Measurements from ENCODE around the gene ZCCHC14.
A peak's percentile ranks its signal among the peaks of the same experiment; 100 is the strongest.

DNA sequence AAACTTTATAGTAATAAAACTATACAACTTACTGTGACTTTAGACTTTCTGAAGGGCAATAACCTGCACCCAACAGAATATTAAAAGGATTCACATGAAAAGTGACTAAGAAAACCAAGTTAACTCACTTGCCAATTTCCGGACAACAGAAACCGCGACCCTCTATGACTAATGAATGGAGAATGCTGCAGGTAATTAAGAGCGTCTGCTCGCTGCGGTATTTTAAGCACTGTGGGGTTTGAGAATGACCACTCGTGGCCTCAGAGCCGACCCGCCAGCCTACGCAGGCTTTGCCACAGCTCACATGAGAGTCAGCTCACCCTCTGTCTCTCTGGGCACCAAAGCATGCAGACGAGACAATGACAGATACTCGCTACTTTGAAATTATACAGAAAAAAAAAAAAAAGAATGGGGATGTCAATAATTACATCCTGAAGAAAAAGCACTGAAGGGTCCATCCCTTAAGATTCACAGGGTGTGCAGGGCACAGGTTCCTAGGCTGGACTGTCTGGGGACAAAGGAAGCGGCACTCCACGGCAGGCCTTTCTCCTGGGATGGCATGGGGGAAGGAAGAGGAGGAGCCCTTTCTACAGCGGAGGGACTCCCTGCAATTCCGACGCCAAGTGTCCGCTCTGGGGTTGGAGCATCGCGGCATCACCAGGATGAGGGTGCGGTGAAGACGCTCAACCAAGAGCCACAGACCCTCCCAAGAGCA is 35.0 kb downstream of the ZCCHC14 start:
- peak in 1 of 2 donors; percentile 40 for TF ChIP-seq POLR2A (IDR thresholded peaks at IDR 0.05)
- TF ChIP-seq, protein P1, sequence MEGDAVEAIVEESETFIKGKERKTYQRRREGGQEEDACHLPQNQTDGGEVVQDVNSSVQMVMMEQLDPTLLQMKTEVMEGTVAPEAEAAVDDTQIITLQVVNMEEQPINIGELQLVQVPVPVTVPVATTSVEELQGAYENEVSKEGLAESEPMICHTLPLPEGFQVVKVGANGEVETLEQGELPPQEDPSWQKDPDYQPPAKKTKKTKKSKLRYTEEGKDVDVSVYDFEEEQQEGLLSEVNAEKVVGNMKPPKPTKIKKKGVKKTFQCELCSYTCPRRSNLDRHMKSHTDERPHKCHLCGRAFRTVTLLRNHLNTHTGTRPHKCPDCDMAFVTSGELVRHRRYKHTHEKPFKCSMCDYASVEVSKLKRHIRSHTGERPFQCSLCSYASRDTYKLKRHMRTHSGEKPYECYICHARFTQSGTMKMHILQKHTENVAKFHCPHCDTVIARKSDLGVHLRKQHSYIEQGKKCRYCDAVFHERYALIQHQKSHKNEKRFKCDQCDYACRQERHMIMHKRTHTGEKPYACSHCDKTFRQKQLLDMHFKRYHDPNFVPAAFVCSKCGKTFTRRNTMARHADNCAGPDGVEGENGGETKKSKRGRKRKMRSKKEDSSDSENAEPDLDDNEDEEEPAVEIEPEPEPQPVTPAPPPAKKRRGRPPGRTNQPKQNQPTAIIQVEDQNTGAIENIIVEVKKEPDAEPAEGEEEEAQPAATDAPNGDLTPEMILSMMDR (IDR thresholded peaks at IDR 0.05) = no peak
